ENCODE measurements around the gene PAFAH1B2.
"Not testable (repeated sequence)": the region's sequence is repeated elsewhere in the genome, so short reads cannot be mapped to it uniquely, and the experiment has no call there.

The PAFAH1B2 gene

GRCh38 chr11:117143871-117144476 is at the start of gene PAFAH1B2:
TSS of gene PAFAH1B2 (plus strand) at chr11:117144287. CDS start at chr11:117152448, 8,161 bp downstream.
- peak; percentile 98 for DNase-seq (ENCODE audit: low spot score)

- DNase-seq (ENCODE audit: low spot score) = no peak
Measured at GRCh38 chr11:117094776-117095175, 49.3 kb upstream of the PAFAH1B2 start.

- no peak for DNase-seq (ENCODE audit: low spot score)
Measured at GRCh38 chr11:117095284-117096161, 48.6 kb upstream of the PAFAH1B2 start.

- DNase-seq (ENCODE audit: low spot score) = no peak
Measured at GRCh38 chr11:117096201-117096991, 47.7 kb upstream of the PAFAH1B2 start.

GRCh38 chr11:117097014-117097388 is 47.1 kb upstream of the PAFAH1B2 start:
- DNase-seq (ENCODE audit: low spot score) = no peak

GRCh38 chr11:117097389-117098268 is 46.5 kb upstream of the PAFAH1B2 start:
- peak; percentile 42 for DNase-seq (ENCODE audit: low spot score)

GRCh38 chr11:117098269-117099232 is 45.5 kb upstream of the PAFAH1B2 start, which contains the start of gene SIK3:
TSS of gene SIK3 (minus strand) at chr11:117098428. CDS start at chr11:117098415, 13 bp downstream.
- peak; percentile 98 for DNase-seq (ENCODE audit: low spot score)

- DNase-seq (ENCODE audit: low spot score) = no peak
Measured at GRCh38 chr11:117099696-117100095, 44.4 kb upstream of the PAFAH1B2 start.

- no peak for DNase-seq (ENCODE audit: low spot score)
Measured at GRCh38 chr11:117100556-117100955, 43.5 kb upstream of the PAFAH1B2 start.

DNA sequence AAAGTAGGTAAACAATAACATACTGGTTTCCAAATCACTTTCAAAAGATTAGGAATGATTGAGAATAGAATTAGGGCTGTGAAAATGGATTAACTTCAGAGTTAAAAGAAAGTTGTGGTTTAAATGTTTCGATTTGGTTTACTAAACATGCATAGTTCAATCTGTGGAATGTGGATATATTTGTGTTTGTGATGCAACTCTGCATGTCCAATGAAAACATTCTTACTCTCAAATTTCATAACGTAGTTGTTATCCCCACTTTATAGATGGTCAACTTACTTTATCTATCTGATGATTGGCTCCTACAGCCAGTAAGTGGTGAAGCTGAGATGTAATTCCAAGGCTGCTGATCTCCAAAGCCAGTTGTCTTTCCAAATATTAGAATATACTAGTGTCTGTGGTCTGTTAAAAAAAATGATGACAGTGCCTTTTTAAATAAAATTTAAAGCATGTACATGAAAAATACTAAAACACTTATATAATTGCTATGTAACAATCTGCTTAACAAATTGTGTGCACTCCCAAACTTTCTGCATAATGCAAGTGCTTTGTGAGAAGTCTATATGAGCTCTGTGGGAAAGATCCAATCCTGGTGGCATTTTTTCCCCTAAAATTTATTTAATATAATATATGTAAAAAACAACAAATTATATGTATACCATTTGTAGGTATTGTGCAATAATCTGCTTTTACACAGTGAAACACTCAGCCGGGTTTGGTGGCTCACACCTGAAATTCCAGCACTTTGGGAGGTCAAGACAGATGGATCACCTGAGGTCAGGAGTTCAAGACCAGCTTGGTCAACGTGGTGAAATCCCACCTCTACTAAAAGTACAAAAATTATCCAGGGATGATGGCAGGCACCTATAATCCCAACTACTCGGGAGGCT is 36.1 kb upstream of the PAFAH1B2 start:
- no peak for DNase-seq (ENCODE audit: low spot score)

DNA sequence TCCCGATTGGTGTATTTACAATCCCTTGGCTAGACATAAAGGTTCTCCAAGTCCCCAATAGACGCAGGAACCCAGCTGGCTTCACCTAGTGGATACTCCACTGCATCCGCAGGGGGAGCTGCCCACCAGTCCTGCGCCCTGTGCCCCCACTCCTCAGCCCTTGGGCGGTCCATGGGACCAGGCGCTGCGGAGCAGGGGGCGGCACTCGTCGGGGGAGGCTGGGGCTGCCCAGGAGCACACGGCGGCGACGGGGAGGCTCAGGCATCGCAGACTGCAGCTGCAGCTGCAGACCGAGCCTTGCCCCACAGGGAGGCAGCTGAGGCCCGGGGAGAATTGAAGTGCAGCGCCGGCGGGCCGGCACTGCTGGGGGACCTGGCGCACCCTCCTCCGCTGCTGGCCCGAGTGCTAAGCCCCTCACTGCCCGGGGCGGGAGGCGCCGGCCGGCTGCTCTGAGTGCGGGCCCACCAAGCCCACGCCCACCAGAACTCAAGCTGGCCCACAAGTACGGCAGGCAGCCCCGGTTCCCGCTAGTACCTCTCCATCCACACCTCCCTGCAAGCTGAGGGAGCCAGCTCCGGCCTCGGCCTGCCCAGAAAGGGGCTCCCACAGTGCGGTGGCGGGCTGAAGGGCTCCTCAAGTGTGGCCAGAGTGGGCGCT is 33.7 kb upstream of the PAFAH1B2 start:
- DNase-seq (ENCODE audit: low spot score) = no peak

GRCh38 chr11:117112497-117112896 is 31.6 kb upstream of the PAFAH1B2 start:
- not testable (repeated sequence) for DNase-seq (ENCODE audit: low spot score)

- not testable (repeated sequence) for DNase-seq (ENCODE audit: low spot score)
Measured at GRCh38 chr11:117112939-117113338, 31.1 kb upstream of the PAFAH1B2 start.

- no peak for DNase-seq (ENCODE audit: low spot score)
Measured at GRCh38 chr11:117117681-117118080, 26.4 kb upstream of the PAFAH1B2 start.

- no peak for DNase-seq (ENCODE audit: low spot score)
Measured at GRCh38 chr11:117121176-117121575, 22.9 kb upstream of the PAFAH1B2 start.

DNA sequence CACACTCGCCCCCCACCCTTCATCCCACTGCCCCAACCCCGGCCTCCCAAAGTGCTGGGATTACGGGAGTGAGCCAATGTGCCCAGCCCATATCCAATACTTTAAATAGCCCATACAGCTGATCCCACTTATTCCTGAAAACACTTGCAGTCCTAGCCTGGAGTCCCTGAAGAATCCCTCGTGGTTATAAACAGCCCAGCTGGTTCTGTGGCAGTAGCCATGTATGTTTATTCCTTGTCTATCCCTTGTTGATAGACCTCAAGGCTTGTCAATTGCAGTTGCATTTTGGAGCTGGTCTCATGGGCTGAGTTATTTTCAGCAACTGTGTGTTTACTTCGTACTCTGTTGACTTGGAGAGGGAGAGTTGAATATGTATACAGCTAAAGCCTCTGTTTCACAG is 21.5 kb upstream of the PAFAH1B2 start:
- DNase-seq (ENCODE audit: low spot score) = no peak

- DNase-seq (ENCODE audit: low spot score) = no peak
Measured at GRCh38 chr11:117126223-117126965, 17.7 kb upstream of the PAFAH1B2 start.
